OCI-LY1 (cell line): ENCODE data around the gene RYR3.

ENCODE experiments used
- H2AFZ ChIP-seq: fragments of 200-600 bp; sonication (generic), shearing (Covaris generic); 2 replicates; pipeline ENCODE4 v1.6.0; 2014; ENCODE audit warnings: antibody characterized with exemption, mild to moderate bottlenecking, low read length
- H3F3A ChIP-seq: fragments of 200-600 bp; sonication (generic), shearing (Covaris generic); 2 replicates; pipeline ENCODE4 v1.6.0; 2014; ENCODE audit warnings: mild to moderate bottlenecking, antibody characterized with exemption, low read length, moderate library complexity; ENCODE audit not compliant: insufficient read depth
- H3K27ac ChIP-seq: fragments of 200-600 bp; sonication (generic); 2 replicates; pipeline ENCODE4 v1.5.1; 2014; ENCODE audit warnings: low read length, mixed run types, mild to moderate bottlenecking, low read depth; ENCODE audit not compliant: poor library complexity, severe bottlenecking
- H3K27me3 ChIP-seq: fragments of 200-600 bp; sonication (generic); 2 replicates; pipeline ENCODE4 v1.6.0; 2014; ENCODE audit warnings: antibody characterized with exemption, mild to moderate bottlenecking, low read length, moderate library complexity; ENCODE audit not compliant: insufficient read depth
- H3K36me3 ChIP-seq: fragments of 200-600 bp; sonication (generic); 2 replicates; pipeline ENCODE4 v1.6.1; 2014; ENCODE audit warnings: mild to moderate bottlenecking, antibody characterized with exemption, low read length, moderate library complexity, mixed read lengths; ENCODE audit not compliant: insufficient read depth
- H3K4me1 ChIP-seq: fragments of 200-600 bp; sonication (generic); 2 replicates; pipeline ENCODE4 v1.5.1; 2014; ENCODE audit warnings: mild to moderate bottlenecking, low read length, moderate library complexity; ENCODE audit not compliant: insufficient read depth, severe bottlenecking
- H3K4me2 ChIP-seq: fragments of 200-600 bp; sonication (generic), shearing (Covaris generic); 2 replicates; pipeline ENCODE4 v1.6.1; 2014; ENCODE audit warnings: low read length
- H3K4me3 ChIP-seq: fragments of 200-600 bp; sonication (generic); 2 replicates; pipeline ENCODE4 v1.5.1; 2014; ENCODE audit warnings: low read length, low read depth, mild to moderate bottlenecking, mixed read lengths; ENCODE audit not compliant: poor library complexity, severe bottlenecking
- H3K79me2 ChIP-seq: fragments of 200-600 bp; shearing (Covaris generic); 2 replicates; pipeline ENCODE4 v1.6.1; 2016; ENCODE audit warnings: mixed run types, low read length, mixed read lengths; ENCODE audit not compliant: insufficient read depth
- H3K9ac ChIP-seq: fragments of 200-600 bp; sonication (generic), shearing (Covaris generic); 2 replicates; pipeline ENCODE4 v1.6.1; 2014; ENCODE audit warnings: mild to moderate bottlenecking, low read length, mixed read lengths
- H3K9me2 ChIP-seq: fragments of 200-600 bp; sonication (generic), shearing (Covaris generic); 2 replicates; pipeline ENCODE4 v1.6.1; 2014; ENCODE audit warnings: low read depth, mild to moderate bottlenecking, low read length, mixed read lengths
- H3K9me3 ChIP-seq: fragments of 200-600 bp; shearing (Covaris generic); 2 replicates; pipeline ENCODE4 v1.6.1; 2014; ENCODE audit warnings: low read length, mixed read lengths
- H4K20me1 ChIP-seq: fragments of 200-600 bp; sonication (generic), shearing (Covaris generic); 2 replicates; pipeline ENCODE4 v1.6.0; 2016; ENCODE audit warnings: mild to moderate bottlenecking, low read length; ENCODE audit not compliant: insufficient read depth
- CTCF ChIP-seq: fragments of 200-600 bp; sonication (generic), shearing (Covaris generic); IDR thresholded peaks from 2 replicates; pipeline ENCODE4 v1.5.1; 2017; ENCODE audit warnings: mild to moderate bottlenecking, antibody characterized with exemption, low read length, moderate library complexity, mixed read lengths
- EZH2 ChIP-seq: fragments of 200-600 bp; sonication (generic), shearing (Covaris generic); IDR thresholded peaks from 2 replicates; pipeline ENCODE4 v1.8.0; 2017; ENCODE audit warnings: borderline replicate concordance, mixed run types, mild to moderate bottlenecking, antibody characterized with exemption, low read length, moderate library complexity, mixed read lengths

The RYR3 gene

DNA sequence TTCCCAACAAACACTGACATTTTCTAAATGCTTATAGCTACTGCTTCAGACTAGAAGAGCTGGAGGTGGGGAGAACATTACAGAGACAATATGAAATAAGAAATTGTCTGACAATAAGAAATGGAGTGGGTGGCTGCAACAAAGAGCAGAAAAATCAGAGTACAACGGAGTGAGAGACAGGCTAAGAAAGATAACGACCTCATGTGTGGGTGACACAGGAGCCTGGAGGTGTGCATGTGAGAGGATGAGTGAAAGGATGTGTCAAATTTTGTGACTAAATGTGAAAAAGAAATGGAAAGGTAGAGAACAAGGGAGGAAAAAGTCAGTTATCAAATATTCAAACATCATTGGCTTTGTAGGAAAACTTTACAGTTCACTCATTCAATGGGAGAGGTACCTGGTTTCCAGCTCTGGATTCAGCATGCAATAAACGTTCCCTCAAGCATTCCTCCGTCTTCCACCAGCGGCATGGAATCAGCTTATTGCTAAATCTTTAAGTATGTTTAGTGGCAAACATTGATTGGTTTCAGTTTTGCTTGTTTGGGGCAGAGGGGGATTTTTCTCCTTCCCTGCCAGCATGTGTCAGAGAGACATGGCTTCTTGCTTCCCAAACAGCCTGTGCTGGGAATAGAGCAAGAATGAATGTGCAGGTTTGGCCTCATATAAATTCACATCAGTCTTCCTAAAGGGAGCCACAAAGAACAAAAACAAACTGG is 553.8 kb downstream of the RYR3 start:
- H3K27me3 ChIP-seq: no peaks in the 10 kb centered on the region
- H3K79me2 ChIP-seq: no peaks in the 10 kb centered on the region
- H4K20me1 ChIP-seq: no peaks in the 10 kb centered on the region
- no peaks in the 10 kb centered on the region for H3F3A ChIP-seq
- no peak overlapping the region for H2AFZ ChIP-seq
- no peaks in the 10 kb centered on the region for H3K4me1 ChIP-seq
- H3K27ac ChIP-seq: no peak overlapping the region
- H3K4me2 ChIP-seq: no peak overlapping the region
- no peak for TF ChIP-seq EZH2
- TF ChIP-seq CTCF: no peak
- no peak overlapping the region for H3K4me3 ChIP-seq
- H3K9me2 ChIP-seq: no peaks in the 10 kb centered on the region
- no peaks in the 10 kb centered on the region for H3K36me3 ChIP-seq
- no peaks in the 10 kb centered on the region for H3K9me3 ChIP-seq
- H3K9ac ChIP-seq: no peak overlapping the region

DNA sequence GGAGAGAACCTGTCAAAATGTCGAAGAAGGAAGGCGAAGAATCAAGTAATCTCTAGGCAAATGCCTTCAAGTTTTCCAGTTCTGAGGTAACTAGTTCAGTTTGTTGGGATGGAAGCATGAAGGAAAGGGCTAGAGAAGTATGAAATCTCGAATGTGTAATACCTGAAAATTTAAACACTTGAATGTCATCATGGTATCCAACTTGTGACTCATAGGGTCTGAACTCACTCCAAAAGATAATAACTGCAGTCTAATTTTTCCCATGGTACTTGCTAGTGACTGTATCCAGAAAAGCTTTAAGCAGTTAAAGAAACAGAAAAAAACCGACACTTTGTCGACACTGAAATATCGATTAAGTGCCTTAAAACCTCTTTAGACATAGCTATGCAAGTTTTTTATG is 554.6 kb downstream of the RYR3 start:
- Histone ChIP-seq H3F3A (no peaks in the 10 kb centered on the region), H3K4me3 (no peak overlapping the region), H3K9ac (no peak overlapping the region), H3K9me3 (no peaks in the 10 kb centered on the region), H3K27me3 (no peaks in the 10 kb centered on the region), H3K36me3 (no peaks in the 10 kb centered on the region), H3K4me1 (no peaks in the 10 kb centered on the region), H3K79me2 (no peaks in the 10 kb centered on the region), H3K9me2 (no peaks in the 10 kb centered on the region), H4K20me1 (no peaks in the 10 kb centered on the region), H2AFZ (no peak overlapping the region), H3K27ac (no peak overlapping the region), H3K4me2 (no peak overlapping the region)
- TF ChIP-seq CTCF (no peak), EZH2 (no peak)

DNA sequence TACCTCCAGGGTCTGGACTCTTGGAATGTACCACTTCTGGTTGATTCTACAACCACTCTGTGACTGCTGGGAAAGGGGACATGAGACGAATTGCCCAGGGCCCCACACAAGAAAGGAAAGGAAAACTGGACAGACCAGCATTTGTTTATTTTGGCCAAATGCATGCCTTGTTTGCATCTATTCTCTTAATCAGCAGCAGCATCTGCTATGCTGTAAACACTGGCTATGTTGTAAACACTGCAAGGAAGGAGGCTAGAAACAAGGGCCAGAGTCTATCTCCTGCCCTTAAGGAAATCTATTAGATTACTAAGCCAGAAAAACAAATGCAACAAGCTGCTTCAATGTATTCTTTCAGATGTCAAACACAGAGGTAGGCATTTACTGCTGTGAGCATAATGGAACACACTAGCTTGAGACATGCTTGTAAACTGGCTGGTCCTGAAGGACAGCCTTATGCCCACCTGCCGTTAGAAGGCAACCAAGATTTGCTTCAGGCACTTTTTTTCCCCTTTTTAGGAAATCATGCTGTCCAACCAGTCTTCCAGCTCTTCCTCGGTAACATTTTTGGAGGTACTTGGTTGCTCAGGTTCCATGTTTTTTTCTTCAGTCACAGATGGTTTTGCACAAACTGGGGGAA is 555.5 kb downstream of the RYR3 start:
- TF ChIP-seq CTCF (no peak), EZH2 (no peak)
- Histone ChIP-seq H3F3A (no peaks in the 10 kb centered on the region), H3K9ac (no peak overlapping the region), H3K4me2 (no peak overlapping the region), H3K9me3 (no peaks in the 10 kb centered on the region), H3K27ac (no peak overlapping the region), H3K9me2 (no peaks in the 10 kb centered on the region), H4K20me1 (no peaks in the 10 kb centered on the region), H3K79me2 (no peaks in the 10 kb centered on the region), H3K27me3 (no peaks in the 10 kb centered on the region), H2AFZ (no peak overlapping the region), H3K4me3 (no peak overlapping the region), H3K36me3 (no peaks in the 10 kb centered on the region), H3K4me1 (no peaks in the 10 kb centered on the region)
